ENCODE measurements around the gene DSCAM. TPM values are rescaled to one million over a fixed set of nuclear protein-coding genes. Genes with fewer than 3 reads are reported as not detected.

The DSCAM gene
- total RNA-seq, 4 donors from 2014 or later: 0.19 TPM; not detected in 3

GRCh38 chr21:40634141-40634540 is 212.8 kb downstream of the DSCAM start:
- H3K36me3 ChIP-seq: no peaks in the 10 kb centered on the region
- no peak for TF ChIP-seq POLR2A (IDR thresholded peaks at IDR 0.05)
- TF ChIP-seq CTCF (IDR thresholded peaks at IDR 0.05): no peak
- DNase-seq: no peak
- H3K27ac ChIP-seq: no peak overlapping the region
- no peak overlapping the region for H3K4me3 ChIP-seq
- H3K27me3 ChIP-seq: no peaks in the 10 kb centered on the region
- no peaks in the 10 kb centered on the region for H3K4me1 ChIP-seq
- no peaks in the 10 kb centered on the region for H3K9me3 ChIP-seq

DNA sequence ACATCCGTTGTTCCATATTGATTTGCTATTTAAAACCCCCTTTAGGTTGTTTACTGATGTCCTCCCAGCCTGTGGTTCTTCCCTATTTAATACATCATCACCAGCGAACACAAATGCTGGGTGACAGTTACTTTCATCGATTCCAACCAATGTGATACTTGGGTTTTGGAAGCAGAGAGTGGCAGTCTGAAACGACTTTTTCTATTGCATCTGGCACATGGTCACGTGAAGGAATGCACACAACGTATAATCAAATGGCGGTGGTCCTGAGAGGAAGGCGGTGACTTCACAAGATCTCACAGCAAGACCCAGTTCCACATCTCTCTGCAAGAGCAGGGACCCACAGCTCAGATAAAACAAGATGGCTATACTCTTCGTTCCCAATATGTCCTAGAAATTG is 213.9 kb downstream of the DSCAM start:
- TF ChIP-seq POLR2A (IDR thresholded peaks at IDR 0.05): no peak
- no peak for TF ChIP-seq CTCF (IDR thresholded peaks at IDR 0.05)
- Histone ChIP-seq H3K27ac (no peak overlapping the region), H3K9me3 (no peaks in the 10 kb centered on the region), H3K4me1 (no peaks in the 10 kb centered on the region), H3K36me3 (no peaks in the 10 kb centered on the region), H3K4me3 (no peak overlapping the region), H3K27me3 (no peaks in the 10 kb centered on the region)
- no peak for DNase-seq

DNA sequence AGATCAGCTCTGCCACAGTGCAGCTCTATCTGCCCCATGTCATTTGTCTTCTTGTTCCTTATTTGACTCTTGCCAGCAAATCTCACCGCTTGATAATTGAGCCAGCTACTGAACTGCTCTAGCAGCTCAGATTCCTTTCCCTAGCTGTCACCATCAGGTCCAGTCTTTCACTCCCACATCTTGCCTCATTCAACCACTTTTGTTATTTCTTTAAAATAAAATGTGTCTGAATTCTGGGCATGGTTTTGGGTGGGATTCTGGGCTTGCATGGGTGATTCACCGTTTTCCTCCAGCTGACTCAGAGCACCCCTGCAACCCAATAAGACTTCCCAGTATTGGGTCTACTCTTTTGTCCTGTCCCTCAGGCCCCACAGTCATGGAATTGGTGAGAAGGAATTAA is 215.7 kb downstream of the DSCAM start:
- no peaks in the 10 kb centered on the region for H3K4me1 ChIP-seq
- DNase-seq: no peak
- H3K27ac ChIP-seq: no peak overlapping the region
- no peak overlapping the region for H3K4me3 ChIP-seq
- H3K9me3 ChIP-seq: no peaks in the 10 kb centered on the region
- TF ChIP-seq POLR2A (IDR thresholded peaks at IDR 0.05) (no peak), CTCF (IDR thresholded peaks at IDR 0.05) (no peak)
- no peaks in the 10 kb centered on the region for H3K36me3 ChIP-seq
- H3K27me3 ChIP-seq: no peaks in the 10 kb centered on the region

DNA sequence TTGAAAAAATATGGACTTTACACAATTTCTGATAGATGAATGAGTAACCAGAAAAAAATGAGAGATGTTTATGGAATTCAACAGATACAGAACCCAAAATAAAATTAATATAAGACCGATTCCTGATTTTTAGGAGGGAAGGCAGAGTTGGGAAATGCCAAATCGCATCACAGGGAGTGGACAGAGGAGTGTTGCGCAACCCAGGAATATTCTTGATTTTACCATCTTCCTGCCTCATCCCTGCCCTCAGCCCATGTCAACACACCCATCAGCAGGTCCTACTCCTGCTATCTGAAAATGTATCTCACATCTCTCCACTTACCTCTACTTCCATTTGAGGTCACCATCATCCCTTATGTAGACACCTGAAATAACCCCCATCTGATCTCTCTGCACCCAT is 221.0 kb downstream of the DSCAM start:
- TF ChIP-seq POLR2A (IDR thresholded peaks at IDR 0.05) (no peak), CTCF (IDR thresholded peaks at IDR 0.05) (no peak)
- no peak overlapping the region for H3K27ac ChIP-seq
- H3K4me1 ChIP-seq: no peaks in the 10 kb centered on the region
- DNase-seq: no peak
- H3K4me3 ChIP-seq: no peak overlapping the region
- H3K9me3 ChIP-seq: no peaks in the 10 kb centered on the region
- H3K36me3 ChIP-seq: no peaks in the 10 kb centered on the region
- no peaks in the 10 kb centered on the region for H3K27me3 ChIP-seq

GRCh38 chr21:40623528-40623927 is 223.4 kb downstream of the DSCAM start:
- no peak for TF ChIP-seq CTCF (IDR thresholded peaks at IDR 0.05)
- TF ChIP-seq POLR2A (IDR thresholded peaks at IDR 0.05): no peak
- Histone ChIP-seq H3K36me3 (no peaks in the 10 kb centered on the region), H3K27me3 (no peaks in the 10 kb centered on the region), H3K9me3 (no peaks in the 10 kb centered on the region), H3K4me1 (no peaks in the 10 kb centered on the region), H3K27ac (no peak overlapping the region), H3K4me3 (no peak overlapping the region)
- DNase-seq: no peak

- H3K27me3 ChIP-seq: no peaks in the 10 kb centered on the region
- no peak overlapping the region for H3K27ac ChIP-seq
- TF ChIP-seq POLR2A (IDR thresholded peaks at IDR 0.05) (no peak), CTCF (IDR thresholded peaks at IDR 0.05) (no peak)
- no peaks in the 10 kb centered on the region for H3K36me3 ChIP-seq
- no peaks in the 10 kb centered on the region for H3K4me1 ChIP-seq
- H3K4me3 ChIP-seq: no peak overlapping the region
- DNase-seq: no peak
- H3K9me3 ChIP-seq: no peaks in the 10 kb centered on the region
Observed at GRCh38 chr21:40622531-40622930, 224.4 kb downstream of the DSCAM start.

Data from Peyer's patch (tissue), 4 donors.